NT2/D1 (cell line): ENCODE measurements around the gene SURF4.
"Not testable (repeated sequence)": the region's sequence is repeated elsewhere in the genome, so short reads cannot be mapped to it uniquely, and the experiment has no call there.

ENCODE experiments used
- DNase-seq: peaks from one replicate; pipeline ENCODE4 v3.0.0-alpha.2; 2011; ENCODE audit warnings: low read depth, low spot score
- H3K27me3 ChIP-seq: 2 replicates; pipeline ENCODE4 v1.6.0; 2011; ENCODE audit warnings: mild to moderate bottlenecking; ENCODE audit not compliant: insufficient read length, insufficient read depth
- H3K36me3 ChIP-seq: 2 replicates; pipeline ENCODE4 v1.6.1; 2011; ENCODE audit warnings: mild to moderate bottlenecking, low read length, mixed read lengths; ENCODE audit not compliant: insufficient read depth, insufficient read length
- H3K4me1 ChIP-seq: 2 replicates; pipeline ENCODE4 v1.5.1; 2011; ENCODE audit not compliant: insufficient read depth, insufficient read length
- H3K4me3 ChIP-seq: 2 replicates; pipeline ENCODE4 v1.5.1; 2011; ENCODE audit warnings: low read depth; ENCODE audit not compliant: insufficient read length
- H3K9ac ChIP-seq: 2 replicates; pipeline ENCODE4 v1.6.0; 2011; ENCODE audit warnings: low read depth; ENCODE audit not compliant: insufficient read length
- H3K9me3 ChIP-seq: 2 replicates; pipeline ENCODE4 v1.5.1; 2011; ENCODE audit warnings: mild to moderate bottlenecking, low read length; ENCODE audit not compliant: insufficient read depth
- SUZ12 ChIP-seq: IDR thresholded peaks from 2 replicates; pipeline ENCODE4 v1.6.1; 2011; ENCODE audit not compliant: insufficient read length, insufficient read depth; ENCODE audit errors: extremely low read depth
- YY1 ChIP-seq: IDR thresholded peaks from 2 replicates; pipeline ENCODE4 v1.6.1; 2011; ENCODE audit not compliant: insufficient read length, insufficient read depth
- ZNF274 ChIP-seq: IDR thresholded peaks from 2 replicates; pipeline ENCODE4 v1.6.1; 2011; ENCODE audit warnings: mild to moderate bottlenecking, low read depth, low read length

SURF4 gene

DNA sequence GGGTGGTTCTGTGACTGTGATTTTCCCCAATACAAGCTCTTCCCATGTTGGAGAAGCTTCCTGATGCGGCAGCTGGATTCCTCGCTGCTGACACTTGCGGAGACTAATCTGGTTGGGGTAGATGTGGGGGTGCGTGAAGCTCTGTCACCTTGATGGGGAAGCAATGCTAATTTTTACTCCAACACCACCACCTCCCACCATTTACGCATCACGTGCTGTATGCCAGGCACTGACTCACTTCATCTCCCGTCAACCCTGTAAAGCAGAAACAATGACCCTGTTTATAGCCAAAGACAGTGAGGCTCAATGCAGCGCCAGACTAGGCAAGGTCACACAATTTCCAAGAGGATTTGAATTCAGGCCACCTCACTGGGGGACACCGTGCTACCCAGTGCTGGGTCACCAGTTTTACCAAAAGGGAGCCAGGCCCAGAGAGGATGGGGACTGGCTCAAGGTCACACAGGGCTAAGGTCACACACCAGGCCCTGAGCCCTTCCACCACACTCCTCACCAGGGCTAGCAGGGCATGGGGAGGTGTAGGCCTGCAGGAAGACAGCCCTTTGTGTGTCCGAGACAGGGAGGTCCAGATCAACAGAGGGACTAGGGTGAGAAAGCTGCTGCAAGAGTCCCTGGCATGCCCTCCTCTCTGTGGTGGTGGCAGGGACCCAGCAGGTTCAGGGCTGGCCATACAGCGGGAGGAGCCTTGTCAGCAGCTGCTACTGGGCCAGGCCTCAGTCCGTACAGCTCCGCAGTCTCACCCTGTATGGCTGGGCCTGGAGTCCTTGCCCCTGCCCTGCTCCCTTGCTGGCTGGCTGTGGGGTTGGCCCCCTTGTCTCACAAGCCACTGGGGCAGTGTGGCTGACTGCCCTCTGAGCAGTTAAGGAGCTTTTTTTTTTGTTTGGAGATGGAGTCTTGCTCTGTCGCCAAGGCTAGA, 3.6 kb upstream of the SURF4 start:
- no peak for DNase-seq
- no peak overlapping the region for H3K4me3 ChIP-seq
- no peaks in the 10 kb centered on the region for H3K27me3 ChIP-seq
- H3K36me3 ChIP-seq: peaks cover 3% of the 10 kb centered on the region
- H3K4me1 ChIP-seq: peaks cover 18% of the 10 kb centered on the region
- no peaks in the 10 kb centered on the region for H3K9me3 ChIP-seq
- TF ChIP-seq SUZ12 (no peak), YY1 (no peak), ZNF274 (no peak)
- H3K9ac ChIP-seq: no peak overlapping the region

DNA sequence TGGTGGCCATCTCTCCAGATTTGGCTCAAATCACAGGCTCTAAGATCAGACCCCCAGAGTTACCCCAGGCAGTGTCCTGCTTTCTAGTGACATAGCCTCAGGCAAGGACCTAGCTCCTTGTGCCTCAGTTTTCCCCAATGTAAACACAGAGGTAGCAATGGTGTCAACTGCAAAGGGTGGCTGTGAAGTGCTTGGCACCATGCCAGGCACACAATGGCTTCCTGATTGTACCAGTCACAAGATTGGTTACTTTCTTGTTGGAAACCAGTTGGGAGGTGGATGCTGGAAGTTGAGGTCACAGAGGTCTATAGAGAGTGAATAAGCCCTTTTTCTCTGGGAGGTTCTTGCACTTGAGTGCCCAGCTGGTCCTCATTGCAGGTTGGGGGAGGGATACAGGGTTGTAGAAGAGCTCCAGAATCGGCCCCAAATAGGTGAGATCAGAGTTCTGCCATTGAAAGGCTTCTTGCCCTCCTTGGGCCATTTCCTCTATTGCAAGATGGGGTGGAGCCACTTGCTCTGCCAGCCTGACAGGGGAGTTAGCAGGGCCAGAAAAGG, 2.6 kb upstream of the SURF4 start:
- no peaks in the 10 kb centered on the region for H3K27me3 ChIP-seq
- no peak for TF ChIP-seq YY1
- no peak for TF ChIP-seq SUZ12
- no peak for TF ChIP-seq ZNF274
- DNase-seq: no peak
- peaks cover 7% of the 10 kb centered on the region for H3K36me3 ChIP-seq
- no peak overlapping the region for H3K9ac ChIP-seq
- no peak overlapping the region for H3K4me3 ChIP-seq
- H3K9me3 ChIP-seq: no peaks in the 10 kb centered on the region
- H3K4me1 ChIP-seq: peaks cover 18% of the 10 kb centered on the region

DNA sequence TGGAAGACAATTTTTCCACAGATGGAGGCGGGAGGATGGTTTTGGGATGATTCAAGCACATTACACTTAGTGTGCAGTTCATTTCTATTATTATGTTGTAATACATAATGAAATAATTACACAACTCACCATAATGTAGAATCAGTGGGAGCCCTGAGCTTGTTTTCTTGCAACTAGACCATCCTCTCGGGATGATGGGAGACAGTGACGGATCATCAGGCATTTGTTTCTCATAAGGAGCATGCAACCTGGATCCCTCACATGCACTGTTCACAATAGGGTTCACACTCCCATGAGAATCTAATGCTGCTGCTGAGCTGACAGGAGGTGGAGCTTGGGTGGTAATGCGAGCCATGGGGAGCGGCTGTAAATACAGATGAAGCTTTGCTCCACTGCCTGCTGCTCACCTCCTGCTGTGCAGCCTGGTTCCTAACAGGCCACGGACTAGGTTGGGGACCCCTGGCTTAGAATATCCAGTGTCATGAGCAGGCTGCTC, 1.9 kb upstream of the SURF4 start:
- Histone ChIP-seq H3K27me3 (no peaks in the 10 kb centered on the region), H3K36me3 (peaks cover 15% of the 10 kb centered on the region), H3K9ac (no peak overlapping the region), H3K4me3 (no peak overlapping the region), H3K4me1 (peaks cover 18% of the 10 kb centered on the region), H3K9me3 (no peaks in the 10 kb centered on the region)
- TF ChIP-seq YY1 (no peak), ZNF274 (no peak), SUZ12 (no peak)
- no peak for DNase-seq

DNA sequence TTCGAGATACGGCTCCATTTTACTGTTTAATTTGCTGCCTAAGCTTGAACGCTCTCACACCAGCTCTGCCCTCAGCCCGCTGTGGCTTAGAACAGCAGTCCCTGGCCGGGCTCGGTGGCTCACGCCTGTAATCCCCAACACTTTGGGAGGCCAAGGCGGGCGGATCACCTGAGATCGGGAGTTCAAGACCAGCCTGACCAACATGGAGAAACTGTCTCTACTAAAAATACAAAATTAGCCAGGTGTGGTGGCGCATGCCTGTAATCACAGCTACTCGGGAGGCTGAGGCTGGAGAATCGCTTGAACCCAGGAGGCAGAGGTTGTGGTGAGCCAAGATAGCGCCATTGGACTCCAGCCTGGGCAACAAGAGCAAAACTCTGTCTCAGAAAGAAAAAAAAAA, 1.4 kb upstream of the SURF4 start:
- not testable (repeated sequence) for DNase-seq, H3K9me3 ChIP-seq, H3K27me3 ChIP-seq
- H3K9ac ChIP-seq: peak overlapping the region; percentile 83
- H3K36me3 ChIP-seq: peaks cover 19% of the 10 kb centered on the region
- peak overlapping the region; percentile 76 for H3K4me3 ChIP-seq
- peaks cover 21% of the 10 kb centered on the region for H3K4me1 ChIP-seq

DNA sequence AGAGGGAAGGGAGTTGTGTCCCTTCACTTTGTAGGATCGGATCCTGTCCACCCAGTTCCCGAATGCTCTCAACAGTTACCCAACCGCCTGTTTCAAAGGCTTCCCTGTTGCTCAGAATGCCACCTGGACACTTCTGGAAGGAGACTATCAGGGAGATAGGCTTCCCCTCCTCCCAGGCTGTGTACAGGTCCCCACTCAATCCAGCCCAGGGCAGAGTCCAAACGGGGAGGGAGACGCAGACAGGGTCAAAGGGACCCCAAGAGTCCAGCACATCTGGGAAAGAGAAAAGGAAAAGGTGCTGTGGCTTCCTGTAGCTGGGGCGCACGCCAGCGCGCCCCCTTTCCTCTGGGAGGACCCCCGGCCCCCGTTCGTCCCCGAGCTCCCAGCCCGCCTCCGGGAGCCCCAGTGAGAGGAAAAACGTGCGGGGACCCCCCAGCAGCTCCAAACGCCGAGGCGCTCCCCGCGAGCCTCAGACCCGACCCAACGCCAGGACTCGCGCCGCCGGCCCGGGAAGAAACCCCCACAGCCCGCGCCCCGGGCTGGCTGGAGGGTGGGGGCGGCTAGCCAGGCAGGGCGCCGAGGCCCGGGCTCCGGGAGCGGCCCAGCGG, 640 bp downstream of the SURF4 start:
- TF ChIP-seq SUZ12: no peak
- TF ChIP-seq YY1: no peak
- no peak for TF ChIP-seq ZNF274
- Histone ChIP-seq H3K9me3 (no peaks in the 10 kb centered on the region), H3K27me3 (no peaks in the 10 kb centered on the region), H3K4me1 (peaks cover 21% of the 10 kb centered on the region), H3K4me3 (peak overlapping the region; percentile 92), H3K9ac (peak overlapping the region; percentile 96), H3K36me3 (peaks cover 40% of the 10 kb centered on the region)
- no peak for DNase-seq

DNA sequence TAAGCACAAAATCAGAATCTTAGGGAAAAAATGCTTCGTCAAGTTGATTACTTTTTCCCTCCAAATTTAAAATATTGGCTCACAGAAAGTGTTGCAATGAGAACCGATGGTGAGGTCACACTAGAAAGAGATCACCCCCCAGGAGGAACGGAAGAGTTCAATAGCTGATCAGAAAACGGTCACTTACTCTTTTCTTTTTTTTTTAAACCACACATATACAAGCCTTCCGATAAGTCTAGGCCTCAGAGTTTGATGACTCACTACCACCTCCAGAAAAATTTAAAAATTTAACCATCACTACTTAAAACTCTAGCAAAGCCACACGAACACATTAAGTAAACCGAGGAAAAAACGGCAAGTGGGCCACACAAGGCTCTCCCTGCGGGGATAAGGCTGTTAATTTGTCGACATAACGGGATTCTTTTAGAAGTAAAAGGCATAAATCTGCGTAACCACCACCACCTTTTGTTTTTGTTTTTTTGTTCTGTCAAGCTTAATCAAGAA, 1.2 kb downstream of the SURF4 start:
- Histone ChIP-seq H3K36me3 (peaks cover 46% of the 10 kb centered on the region), H3K27me3 (no peaks in the 10 kb centered on the region), H3K4me1 (peaks cover 22% of the 10 kb centered on the region), H3K9me3 (no peaks in the 10 kb centered on the region), H3K9ac (peak overlapping the region; percentile 96), H3K4me3 (peak overlapping the region; percentile 92)
- no peak for DNase-seq
- no peak for TF ChIP-seq YY1
- TF ChIP-seq SUZ12: no peak
- no peak for TF ChIP-seq ZNF274

DNA sequence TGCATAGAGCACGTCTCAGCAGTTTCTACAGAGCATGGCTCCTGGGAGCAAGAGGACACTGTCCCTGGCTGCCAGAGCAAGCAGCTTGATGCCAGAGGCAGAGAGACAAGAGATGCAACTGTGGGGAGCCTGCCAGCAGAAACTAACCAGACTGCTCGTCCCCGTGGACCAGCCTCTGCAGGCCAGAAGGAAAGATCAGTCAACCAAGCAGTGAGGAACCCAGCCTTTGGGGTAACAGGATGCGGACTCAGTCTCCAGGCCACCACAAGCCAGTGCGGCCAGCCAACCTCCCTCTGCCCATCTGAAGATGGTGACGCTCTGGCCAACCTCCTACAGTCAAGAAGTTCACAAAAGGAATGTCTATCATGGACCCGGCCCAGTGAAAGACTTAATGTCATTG, 3.7 kb downstream of the SURF4 start:
- no peak for DNase-seq
- Histone ChIP-seq H3K9ac (no peak overlapping the region), H3K9me3 (no peaks in the 10 kb centered on the region), H3K36me3 (peaks cover 71% of the 10 kb centered on the region), H3K27me3 (no peaks in the 10 kb centered on the region), H3K4me3 (no peak overlapping the region), H3K4me1 (peaks cover 5% of the 10 kb centered on the region)
- TF ChIP-seq YY1 (no peak), SUZ12 (no peak), ZNF274 (no peak)
